ENCODE results near the gene HACD2.

HACD2 gene

DNA sequence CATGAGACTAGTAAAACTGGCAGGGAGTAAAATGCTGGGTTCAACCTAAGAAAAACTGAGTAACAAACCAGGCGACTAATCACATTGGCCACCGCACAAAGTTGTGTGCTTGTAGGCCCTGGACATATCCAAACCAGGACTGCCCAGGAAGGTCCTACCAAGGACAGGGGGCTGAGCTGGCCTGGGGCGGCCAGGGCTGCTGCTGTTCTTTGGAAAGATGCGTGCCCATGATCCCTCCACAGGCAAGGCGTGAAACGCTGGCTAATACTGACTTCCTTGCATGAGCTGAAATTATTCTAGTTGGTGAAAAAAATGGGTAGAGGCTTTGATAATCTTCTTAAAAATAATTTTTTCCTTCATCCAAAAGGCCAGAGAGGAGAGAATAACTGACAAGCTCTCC is 79.0 kb downstream of the HACD2 start:
- H3F3A ChIP-seq (ENCODE audit: insufficient read depth), result no peaks in the 10 kb centered on the region
- H3K9me2 ChIP-seq (replicated peaks; ENCODE audit: insufficient read depth, low read length), result no peaks in the 10 kb centered on the region
- no peak overlapping the region for H2AFZ ChIP-seq (ENCODE audit: low read depth, low read length, severe bottlenecking)
- no peaks in the 10 kb centered on the region for H3K79me2 ChIP-seq (ENCODE audit: insufficient read depth, low read length)
- H3K27me3 ChIP-seq (ENCODE audit: low read length), result no peaks in the 10 kb centered on the region
- H3K9me3 ChIP-seq (ENCODE audit: insufficient read depth, low read length), result no peaks in the 10 kb centered on the region
- H3K4me2 ChIP-seq (ENCODE audit: low read depth, low read length, poor library complexity, severe bottlenecking), result no peak overlapping the region
- H3K4me3 ChIP-seq (ENCODE audit: insufficient read depth, low read length, poor library complexity, severe bottlenecking), result no peak overlapping the region
- H3K36me3 ChIP-seq (ENCODE audit: low read length), result no peaks in the 10 kb centered on the region
- H3K9ac ChIP-seq (ENCODE audit: low read length), result no peak overlapping the region
- no peaks in the 10 kb centered on the region for H4K20me1 ChIP-seq (ENCODE audit: low read depth, low read length)
- TF ChIP-seq EZH2phosphoT487 (conservative IDR thresholded peaks at IDR 0.05; ENCODE audit: low read length), result no peak
- H3K27ac ChIP-seq (ENCODE audit: low read depth, low read length), result no peak overlapping the region

DNA sequence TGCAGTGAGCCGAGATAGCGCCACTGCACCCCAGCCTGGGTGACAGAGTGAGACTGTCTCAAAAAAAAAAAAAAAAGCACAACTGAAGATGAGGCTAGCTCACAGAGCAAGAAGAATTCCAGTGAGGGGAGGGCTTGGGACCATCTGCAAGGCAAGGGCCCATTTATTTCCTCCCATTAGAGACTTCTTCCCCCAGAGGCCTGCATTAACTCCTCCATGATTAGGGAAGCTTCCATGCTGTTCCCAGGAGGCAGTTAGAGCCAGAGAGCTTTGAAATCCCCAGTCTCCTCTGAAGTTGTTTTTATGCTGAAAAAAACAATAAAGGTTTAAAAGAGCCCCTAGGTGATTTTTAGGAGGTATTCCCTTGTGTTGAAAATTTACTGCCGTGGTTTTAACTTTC is 81.7 kb downstream of the HACD2 start:
- no peaks in the 10 kb centered on the region for H3K79me2 ChIP-seq (ENCODE audit: insufficient read depth, low read length)
- H3K9ac ChIP-seq (ENCODE audit: low read length), result no peak overlapping the region
- no peak overlapping the region for H3K4me2 ChIP-seq (ENCODE audit: low read depth, low read length, poor library complexity, severe bottlenecking)
- H3K9me2 ChIP-seq (replicated peaks; ENCODE audit: insufficient read depth, low read length), result no peaks in the 10 kb centered on the region
- H2AFZ ChIP-seq (ENCODE audit: low read depth, low read length, severe bottlenecking), result no peak overlapping the region
- H3K27ac ChIP-seq (ENCODE audit: low read depth, low read length), result no peak overlapping the region
- TF ChIP-seq, protein P1, sequence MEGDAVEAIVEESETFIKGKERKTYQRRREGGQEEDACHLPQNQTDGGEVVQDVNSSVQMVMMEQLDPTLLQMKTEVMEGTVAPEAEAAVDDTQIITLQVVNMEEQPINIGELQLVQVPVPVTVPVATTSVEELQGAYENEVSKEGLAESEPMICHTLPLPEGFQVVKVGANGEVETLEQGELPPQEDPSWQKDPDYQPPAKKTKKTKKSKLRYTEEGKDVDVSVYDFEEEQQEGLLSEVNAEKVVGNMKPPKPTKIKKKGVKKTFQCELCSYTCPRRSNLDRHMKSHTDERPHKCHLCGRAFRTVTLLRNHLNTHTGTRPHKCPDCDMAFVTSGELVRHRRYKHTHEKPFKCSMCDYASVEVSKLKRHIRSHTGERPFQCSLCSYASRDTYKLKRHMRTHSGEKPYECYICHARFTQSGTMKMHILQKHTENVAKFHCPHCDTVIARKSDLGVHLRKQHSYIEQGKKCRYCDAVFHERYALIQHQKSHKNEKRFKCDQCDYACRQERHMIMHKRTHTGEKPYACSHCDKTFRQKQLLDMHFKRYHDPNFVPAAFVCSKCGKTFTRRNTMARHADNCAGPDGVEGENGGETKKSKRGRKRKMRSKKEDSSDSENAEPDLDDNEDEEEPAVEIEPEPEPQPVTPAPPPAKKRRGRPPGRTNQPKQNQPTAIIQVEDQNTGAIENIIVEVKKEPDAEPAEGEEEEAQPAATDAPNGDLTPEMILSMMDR (IDR thresholded peaks at IDR 0.05; ENCODE audit: insufficient read depth, low read length, poor library complexity, severe bottlenecking), result no peak
- no peak for TF ChIP-seq EZH2phosphoT487 (conservative IDR thresholded peaks at IDR 0.05; ENCODE audit: low read length)
- H3F3A ChIP-seq (ENCODE audit: insufficient read depth), result no peaks in the 10 kb centered on the region
- H4K20me1 ChIP-seq (ENCODE audit: low read depth, low read length), result no peaks in the 10 kb centered on the region
- no peaks in the 10 kb centered on the region for H3K27me3 ChIP-seq (ENCODE audit: low read length)
- H3K4me3 ChIP-seq (ENCODE audit: insufficient read depth, low read length, poor library complexity, severe bottlenecking), result no peak overlapping the region
- H3K36me3 ChIP-seq (ENCODE audit: low read length), result no peaks in the 10 kb centered on the region
- no peaks in the 10 kb centered on the region for H3K9me3 ChIP-seq (ENCODE audit: insufficient read depth, low read length)

DNA sequence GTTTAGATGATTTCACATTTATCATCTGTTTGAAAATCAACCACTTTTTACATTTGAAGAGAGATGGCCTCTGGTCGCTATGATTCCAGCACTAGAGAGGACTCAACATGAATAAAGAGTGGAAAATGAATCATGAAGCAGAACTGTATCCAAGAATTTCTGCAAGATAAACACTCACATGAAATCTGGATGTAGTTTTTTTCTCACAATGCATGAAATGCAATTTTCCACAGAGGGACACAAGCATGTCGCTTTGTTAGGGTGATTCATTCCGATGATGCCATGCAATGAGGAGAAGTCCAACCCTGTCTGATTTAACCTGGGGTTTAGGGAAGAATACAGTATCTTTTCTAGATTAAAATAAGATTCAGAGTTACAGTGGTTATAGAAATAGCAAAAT is 85.5 kb downstream of the HACD2 start:
- Histone ChIP-seq H3K4me3 (ENCODE audit: insufficient read depth, low read length, poor library complexity, severe bottlenecking) (no peak overlapping the region), H3K9me2 (replicated peaks; ENCODE audit: insufficient read depth, low read length) (no peaks in the 10 kb centered on the region), H3K9ac (ENCODE audit: low read length) (no peak overlapping the region), H3K36me3 (ENCODE audit: low read length) (no peaks in the 10 kb centered on the region), H3K79me2 (ENCODE audit: insufficient read depth, low read length) (no peaks in the 10 kb centered on the region), H3K27me3 (ENCODE audit: low read length) (no peaks in the 10 kb centered on the region), H3K9me3 (ENCODE audit: insufficient read depth, low read length) (no peaks in the 10 kb centered on the region), H3K4me2 (ENCODE audit: low read depth, low read length, poor library complexity, severe bottlenecking) (no peak overlapping the region), H3F3A (ENCODE audit: insufficient read depth) (no peaks in the 10 kb centered on the region), H4K20me1 (ENCODE audit: low read depth, low read length) (no peaks in the 10 kb centered on the region), H3K27ac (ENCODE audit: low read depth, low read length) (no peak overlapping the region), H2AFZ (ENCODE audit: low read depth, low read length, severe bottlenecking) (no peak overlapping the region)
- TF ChIP-seq, protein P1 (IDR thresholded peaks at IDR 0.05; ENCODE audit: insufficient read depth, low read length, poor library complexity, severe bottlenecking), result no peak
- TF ChIP-seq EZH2phosphoT487 (conservative IDR thresholded peaks at IDR 0.05; ENCODE audit: low read length), result no peak

DNA sequence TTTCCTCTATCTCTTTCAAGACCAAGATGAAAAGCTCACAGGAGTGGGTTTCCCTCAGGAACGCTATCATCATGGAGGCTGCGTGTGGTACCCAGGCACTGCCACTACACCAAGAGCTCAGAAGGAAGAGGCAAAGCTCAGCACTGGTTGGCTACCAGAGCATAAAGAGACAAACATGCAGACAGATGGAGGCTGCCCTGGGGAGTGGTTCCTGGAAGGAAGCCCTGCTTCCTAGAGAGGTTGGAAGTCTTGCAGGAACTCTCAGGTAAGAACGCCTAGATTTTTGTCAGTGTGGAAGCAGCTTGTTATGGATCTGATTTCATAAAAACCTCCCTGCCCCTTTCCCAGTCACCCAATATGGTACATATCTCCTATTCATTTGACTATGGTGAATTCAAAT is 86.1 kb downstream of the HACD2 start:
- TF ChIP-seq, protein P1 (IDR thresholded peaks at IDR 0.05; ENCODE audit: insufficient read depth, low read length, poor library complexity, severe bottlenecking), result no peak
- no peak for TF ChIP-seq EZH2phosphoT487 (conservative IDR thresholded peaks at IDR 0.05; ENCODE audit: low read length)
- H3K4me3 ChIP-seq (ENCODE audit: insufficient read depth, low read length, poor library complexity, severe bottlenecking), result no peak overlapping the region
- H3K27me3 ChIP-seq (ENCODE audit: low read length), result no peaks in the 10 kb centered on the region
- no peaks in the 10 kb centered on the region for H3K9me2 ChIP-seq (replicated peaks; ENCODE audit: insufficient read depth, low read length)
- no peaks in the 10 kb centered on the region for H3K79me2 ChIP-seq (ENCODE audit: insufficient read depth, low read length)
- no peak overlapping the region for H3K9ac ChIP-seq (ENCODE audit: low read length)
- H3K36me3 ChIP-seq (ENCODE audit: low read length), result no peaks in the 10 kb centered on the region
- no peak overlapping the region for H2AFZ ChIP-seq (ENCODE audit: low read depth, low read length, severe bottlenecking)
- H3K9me3 ChIP-seq (ENCODE audit: insufficient read depth, low read length), result no peaks in the 10 kb centered on the region
- no peak overlapping the region for H3K4me2 ChIP-seq (ENCODE audit: low read depth, low read length, poor library complexity, severe bottlenecking)
- no peaks in the 10 kb centered on the region for H3F3A ChIP-seq (ENCODE audit: insufficient read depth)
- no peak overlapping the region for H3K27ac ChIP-seq (ENCODE audit: low read depth, low read length)
- H4K20me1 ChIP-seq (ENCODE audit: low read depth, low read length), result no peaks in the 10 kb centered on the region

Data from SU-DHL-6 (cell line).